Activated CD4-positive, alpha-beta T cell treated with anti-CD3 and anti-CD28 coated beads for 24 hours (primary cell): ENCODE results near the gene RAB11FIP3.
"Not testable (repeated sequence)": the region's sequence is repeated elsewhere in the genome, so short reads cannot be mapped to it uniquely, and the experiment has no call there.

Source experiments
- DNase-seq, 2 donors: peaks; one replicate each; pipeline ENCODE4 v3.0.0-alpha.2; 2020; ENCODE audit warnings: low read depth in 2 of 2

The RAB11FIP3 gene

DNA sequence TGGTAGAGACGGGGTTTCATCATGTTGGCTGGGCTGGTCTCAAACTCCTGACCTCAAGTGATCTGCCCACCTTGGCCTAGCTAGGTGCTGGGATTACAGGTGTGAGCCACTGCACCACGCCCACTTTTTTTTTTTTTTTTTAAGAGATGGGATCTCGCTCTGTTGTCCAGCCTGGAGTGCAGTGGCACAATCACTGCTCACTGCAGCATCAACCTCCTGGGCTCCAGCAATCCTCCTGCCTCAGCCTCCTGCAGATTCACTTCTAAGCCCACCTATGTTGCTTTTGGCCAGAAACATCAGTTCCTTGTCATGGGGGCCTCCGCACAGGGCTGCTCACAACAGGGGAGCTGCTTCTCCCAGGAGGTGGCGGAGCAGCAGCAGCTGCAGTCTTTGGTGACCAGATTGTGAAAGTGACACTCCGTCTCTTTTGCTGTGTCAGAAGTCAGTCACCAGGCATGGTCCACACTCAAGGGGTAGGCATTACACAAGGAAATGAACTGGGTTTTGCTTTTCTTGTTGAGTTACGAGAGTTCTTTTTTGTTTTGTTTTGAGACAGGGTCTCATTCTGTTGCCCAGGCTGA, 32.9 kb upstream of the RAB11FIP3 start:
- DNase-seq = no peak

GRCh38 chr16:396199-396598, 29.2 kb upstream of the RAB11FIP3 start:
- no peak for DNase-seq

DNA sequence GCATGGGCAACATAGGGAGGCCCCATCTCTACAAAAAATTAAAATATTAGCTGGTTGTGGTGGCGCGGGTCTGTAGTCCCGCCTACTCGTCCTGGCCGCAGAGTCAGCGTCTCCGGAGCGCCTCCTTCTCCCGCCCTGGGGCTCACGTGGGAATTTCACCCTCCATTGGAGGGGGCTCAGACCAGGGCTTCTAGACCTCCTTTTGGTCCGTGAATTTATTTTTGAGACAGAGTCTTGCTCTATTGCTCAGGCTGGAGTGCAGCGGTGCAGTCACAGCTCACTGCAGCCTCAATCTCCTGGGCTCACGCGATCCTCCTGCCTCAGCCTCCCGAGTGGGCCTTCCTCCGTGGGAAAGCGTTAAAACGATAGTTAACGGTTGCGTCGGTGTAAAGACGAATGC, 28.8 kb upstream of the RAB11FIP3 start:
- DNase-seq = no peak

DNA sequence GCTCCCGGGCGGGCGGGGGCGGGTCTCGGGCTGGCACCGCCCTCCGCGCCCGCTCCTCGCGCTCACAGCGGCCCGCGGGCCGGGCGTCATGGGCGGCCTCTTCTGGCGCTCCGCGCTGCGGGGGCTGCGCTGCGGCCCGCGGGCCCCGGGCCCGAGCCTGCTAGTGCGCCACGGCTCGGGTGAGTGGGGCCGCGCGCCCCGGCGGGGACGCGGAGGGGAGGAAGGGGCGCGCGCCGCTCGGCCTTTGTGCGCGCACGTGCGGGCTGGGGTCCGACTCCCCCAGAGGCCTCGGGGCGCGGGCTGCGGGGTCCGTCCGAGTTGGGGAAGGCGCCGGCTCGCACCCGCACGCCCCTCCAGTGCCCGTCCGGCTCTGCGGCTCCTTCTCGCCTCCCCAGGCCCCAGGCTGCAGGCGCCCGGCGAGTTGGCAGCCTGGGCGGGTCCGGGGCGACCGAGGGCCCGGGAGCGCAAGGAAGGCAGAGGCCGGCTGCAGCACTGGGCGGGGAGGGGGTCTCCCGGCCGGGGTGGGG, 28.3 kb upstream of the RAB11FIP3 start, which contains the start of gene NME4:
Gene NME4, plus strand, starts transcription at position 65 of the 527 bp plus-strand sequence. Its CDS starts 24 bp downstream, at position 89.
- DNase-seq = no peak

- DNase-seq = no peak
Measured at GRCh38 chr16:397736-398332, 27.6 kb upstream of the RAB11FIP3 start.

DNA sequence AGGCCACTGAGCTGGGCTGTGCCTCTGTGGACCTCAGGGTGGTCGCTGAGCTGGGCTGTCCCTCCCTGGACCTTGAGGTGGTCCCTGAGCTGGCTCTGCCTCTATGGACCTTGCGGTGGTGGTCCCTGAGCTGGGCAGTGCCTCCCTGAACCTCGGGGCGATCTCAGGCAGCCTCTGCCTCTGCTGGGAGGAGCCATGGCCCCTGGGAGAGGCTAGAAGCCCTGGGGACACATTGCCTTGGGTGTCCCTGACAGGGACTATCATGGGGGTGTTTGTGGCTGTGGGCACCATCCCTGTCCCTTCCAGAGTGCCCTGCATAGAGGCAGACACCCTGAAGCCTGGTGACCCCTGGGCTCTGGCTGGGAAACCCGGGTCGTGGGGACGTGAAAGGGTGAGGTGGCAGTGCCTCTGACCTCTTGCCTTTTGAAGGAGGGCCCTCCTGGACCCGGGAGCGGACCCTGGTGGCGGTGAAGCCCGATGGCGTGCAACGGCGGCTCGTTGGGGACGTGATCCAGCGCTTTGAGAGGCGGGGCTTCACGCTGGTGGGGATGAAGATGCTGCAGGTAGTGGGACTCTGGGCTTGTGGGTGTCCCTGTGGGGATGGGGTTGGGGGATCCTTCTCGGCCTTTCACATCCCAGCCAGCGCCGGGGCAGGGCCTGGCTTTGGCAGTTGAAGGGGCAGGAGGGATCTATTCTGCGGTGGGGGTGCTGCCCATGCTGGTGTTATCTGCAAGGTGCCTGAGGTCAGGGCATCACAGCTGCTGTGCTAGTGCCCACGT, 26.7 kb upstream of the RAB11FIP3 start:
- DNase-seq = no peak

DNA sequence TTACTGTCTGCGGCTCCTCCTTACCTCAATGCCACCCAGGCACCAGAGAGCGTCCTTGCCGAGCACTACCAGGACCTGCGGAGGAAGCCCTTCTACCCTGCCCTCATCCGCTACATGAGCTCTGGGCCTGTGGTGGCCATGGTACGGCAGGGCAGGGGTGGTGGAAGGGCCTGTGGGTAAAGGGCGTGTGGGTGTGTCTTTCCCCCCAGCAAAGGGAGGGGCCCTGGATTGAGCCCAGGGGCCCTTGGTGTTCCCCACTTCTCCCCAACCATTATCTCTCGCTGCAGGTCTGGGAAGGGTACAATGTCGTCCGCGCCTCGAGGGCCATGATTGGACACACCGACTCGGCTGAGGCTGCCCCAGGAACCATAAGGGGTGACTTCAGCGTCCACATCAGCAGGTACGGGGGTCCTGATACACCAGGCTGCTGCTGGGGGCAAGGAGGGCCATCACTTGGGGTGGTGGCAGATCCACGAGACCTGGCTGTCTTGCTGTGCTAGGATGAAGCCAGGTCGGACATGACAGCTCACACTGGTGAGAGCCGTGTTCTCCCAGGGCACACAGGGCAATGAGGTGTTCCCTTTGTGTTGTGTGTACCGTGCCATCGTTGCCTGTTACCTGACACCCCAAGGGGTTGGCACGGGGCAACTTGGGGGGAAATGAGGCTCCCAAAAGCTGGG, 26.0 kb upstream of the RAB11FIP3 start:
- DNase-seq = no peak

DNA sequence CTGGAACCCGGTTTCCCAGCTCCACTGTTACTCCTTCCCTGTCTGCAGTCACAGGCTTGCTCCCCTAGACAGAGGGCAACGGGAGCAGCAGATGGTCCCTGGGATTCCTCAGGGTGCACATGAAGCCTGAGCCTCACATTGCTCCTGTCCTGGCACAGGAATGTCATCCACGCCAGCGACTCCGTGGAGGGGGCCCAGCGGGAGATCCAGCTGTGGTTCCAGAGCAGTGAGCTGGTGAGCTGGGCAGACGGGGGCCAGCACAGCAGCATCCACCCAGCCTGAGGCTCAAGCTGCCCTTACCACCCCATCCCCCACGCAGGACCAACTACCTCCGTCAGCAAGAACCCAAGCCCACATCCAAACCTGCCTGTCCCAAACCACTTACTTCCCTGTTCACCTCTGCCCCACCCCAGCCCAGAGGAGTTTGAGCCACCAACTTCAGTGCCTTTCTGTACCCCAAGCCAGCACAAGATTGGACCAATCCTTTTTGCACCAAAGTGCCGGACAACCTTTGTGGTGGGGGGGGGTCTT, 25.3 kb upstream of the RAB11FIP3 start:
- DNase-seq = no peak

DNA sequence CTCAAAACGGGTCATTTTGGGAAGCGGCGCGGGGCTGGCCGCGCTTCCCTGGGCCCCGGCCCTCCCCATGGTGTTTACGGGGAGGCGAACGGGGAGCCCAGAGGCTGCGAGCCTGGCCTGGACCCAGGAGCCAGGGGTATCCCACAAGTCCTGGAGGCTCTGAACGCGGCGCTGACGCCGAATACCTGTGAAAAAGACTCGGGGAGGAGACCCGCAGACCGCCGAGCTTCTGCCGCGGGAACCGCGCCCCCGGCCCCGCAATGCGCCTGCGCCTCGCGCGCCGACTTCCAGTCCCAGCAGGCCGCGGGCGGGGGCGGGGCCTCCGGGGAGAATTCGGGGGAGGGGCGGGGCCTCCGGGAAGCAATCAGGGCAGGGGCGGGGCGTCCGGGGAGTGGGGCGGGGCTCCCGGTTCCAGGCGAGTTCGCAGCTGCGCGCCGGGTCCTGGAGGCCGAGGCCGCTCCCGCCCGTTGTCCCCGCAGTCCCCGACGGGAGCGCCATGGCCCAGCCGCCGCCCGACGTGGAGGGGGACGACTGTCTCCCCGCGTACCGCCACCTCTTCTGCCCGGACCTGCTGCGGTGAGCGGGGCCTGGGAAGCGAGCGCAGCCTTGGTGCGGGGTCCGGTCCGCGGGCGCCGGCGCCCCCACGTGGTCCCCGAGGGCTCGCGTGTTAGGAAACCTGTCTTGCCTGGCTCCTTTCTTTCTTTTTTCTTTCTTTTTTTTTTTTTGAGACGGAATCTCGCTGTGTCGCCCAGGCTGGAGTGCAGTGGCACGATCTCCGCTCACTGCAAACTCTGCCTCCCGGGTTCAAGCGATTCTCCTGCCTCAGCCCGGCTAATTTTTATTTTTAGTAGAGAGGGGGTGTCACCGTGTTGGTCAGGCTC, 23.7 kb upstream of the RAB11FIP3 start, which contains the start of gene DECR2:
Gene DECR2, plus strand, starts transcription at position 418 of the 881 bp plus-strand sequence. Its CDS starts 79 bp downstream, at position 497.
- peak; percentile 100 for DNase-seq

DNA sequence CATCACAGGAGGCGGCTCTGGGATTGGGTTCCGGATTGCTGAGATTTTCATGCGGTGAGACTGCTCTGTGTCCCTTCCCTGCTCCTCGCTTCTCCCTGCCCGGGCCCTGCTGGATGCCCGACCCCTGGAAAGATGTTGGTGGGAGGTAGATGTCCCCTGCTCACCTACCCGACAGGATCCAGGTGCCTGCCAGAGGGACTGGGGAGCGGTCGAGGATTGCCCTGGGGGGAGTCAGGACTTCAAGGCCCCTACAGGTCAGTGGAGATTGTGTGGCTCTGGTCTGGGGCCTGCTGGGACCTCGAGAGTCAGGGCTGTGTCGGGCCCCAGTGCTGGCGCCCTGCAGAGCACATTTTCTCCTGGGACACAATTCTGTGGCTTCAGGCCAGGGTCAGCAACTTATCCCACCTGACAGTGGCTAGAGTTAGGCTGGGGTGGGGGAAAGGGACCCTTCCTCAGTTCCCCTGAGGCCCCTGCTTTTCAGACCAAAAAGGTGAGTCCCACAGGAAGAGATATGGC, 20.4 kb upstream of the RAB11FIP3 start:
- DNase-seq = no peak

DNA sequence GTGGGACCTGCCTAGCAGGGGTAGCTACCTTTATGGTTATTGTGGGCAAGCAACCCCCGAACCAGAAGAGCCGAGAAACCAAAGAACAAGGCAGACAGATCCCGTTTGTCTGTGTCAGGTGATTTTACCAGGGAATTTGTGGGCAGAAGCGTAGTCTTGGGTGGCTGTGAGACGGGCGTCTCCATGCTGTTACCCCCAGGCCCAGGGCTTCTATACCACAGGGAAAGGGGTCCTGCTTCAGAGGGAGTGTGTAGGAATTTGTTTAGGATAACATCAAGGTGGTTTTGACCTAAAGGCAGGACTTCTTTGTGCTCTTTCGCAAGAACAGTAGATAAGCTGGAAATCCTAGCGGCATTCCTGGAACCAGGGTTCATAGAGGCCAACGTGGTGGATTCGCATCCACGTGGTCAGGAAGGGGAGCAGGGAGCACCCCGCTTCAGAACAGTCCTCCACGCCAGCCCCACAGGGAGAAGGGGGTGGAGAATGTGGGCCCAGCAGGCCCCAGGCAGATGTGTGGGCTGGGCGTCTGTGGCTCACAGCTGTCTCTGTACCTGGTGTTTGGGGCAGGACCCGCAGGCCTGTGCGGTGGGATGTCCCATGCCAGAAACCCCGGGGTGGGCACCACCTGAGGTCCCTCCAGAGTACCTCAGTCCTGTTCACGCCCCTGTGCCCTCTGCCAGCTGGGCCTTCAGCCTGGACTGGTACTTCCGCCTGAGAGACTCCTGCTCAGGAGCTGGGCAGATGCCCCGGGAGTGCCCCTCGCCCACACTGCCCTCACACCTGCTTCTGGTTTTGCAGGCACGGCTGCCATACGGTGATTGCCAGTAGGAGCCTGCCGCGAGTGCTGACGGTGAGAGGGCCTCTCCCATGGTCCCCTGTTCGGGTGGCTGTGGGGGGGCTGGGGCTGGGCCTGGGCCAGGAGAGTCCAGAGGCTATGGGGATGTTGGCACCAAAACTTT, 19.6 kb upstream of the RAB11FIP3 start:
- DNase-seq = no peak

DNA sequence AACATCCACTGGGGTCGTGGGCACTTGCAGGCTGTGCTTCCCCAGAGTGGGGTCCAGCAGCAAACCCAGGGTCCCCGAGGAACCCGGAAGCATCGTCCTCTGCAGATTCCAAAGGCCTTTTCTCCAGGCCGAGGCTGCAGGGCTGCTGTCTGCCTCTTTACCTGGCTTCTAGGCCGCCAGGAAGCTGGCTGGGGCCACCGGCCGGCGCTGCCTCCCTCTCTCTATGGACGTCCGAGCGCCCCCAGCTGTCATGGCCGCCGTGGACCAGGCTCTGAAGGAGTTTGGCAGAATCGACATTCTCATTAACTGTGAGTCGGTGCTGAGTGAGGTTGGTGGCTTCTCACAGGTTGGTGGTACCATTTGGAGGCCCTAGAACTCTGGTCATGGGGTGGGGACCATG, 18.2 kb upstream of the RAB11FIP3 start:
- no peak for DNase-seq

GRCh38 chr16:410516-411178, 14.8 kb upstream of the RAB11FIP3 start:
- no peak for DNase-seq

- DNase-seq = no peak
Measured at GRCh38 chr16:411576-412265, 13.7 kb upstream of the RAB11FIP3 start.

GRCh38 chr16:414395-415169, 10.9 kb upstream of the RAB11FIP3 start:
- DNase-seq = no peak

DNA sequence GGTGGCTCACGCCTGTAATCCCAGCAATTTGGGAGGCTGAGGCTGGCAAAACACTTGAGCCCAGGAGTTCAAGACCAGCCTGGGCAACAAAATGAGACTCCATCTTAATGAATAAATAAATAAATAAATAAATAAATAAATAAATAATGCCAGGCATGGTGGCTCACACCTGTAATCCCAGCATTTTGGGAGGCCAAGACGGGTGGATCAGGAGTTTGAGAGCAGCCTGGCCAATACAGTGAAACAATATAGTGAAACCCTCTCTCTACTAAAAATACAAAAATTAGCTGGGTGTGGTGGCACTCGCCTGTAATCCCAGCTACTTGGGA, 10.3 kb upstream of the RAB11FIP3 start:
- not testable (repeated sequence) for DNase-seq

GRCh38 chr16:422179-422578, 3.3 kb upstream of the RAB11FIP3 start:
- not testable (repeated sequence) for DNase-seq
